ENCODE measurements around the gene APCDD1. TPM values are rescaled to one million over a fixed set of nuclear protein-coding genes. Genes with fewer than 3 reads are reported as not detected.

Gene APCDD1
- total and polyA plus RNA-seq, 2 of the 8 experiments (the other 6 are each of a cell fraction or from before 2014, with no cell fraction given) = 2.6 to 3.6 TPM

DNA sequence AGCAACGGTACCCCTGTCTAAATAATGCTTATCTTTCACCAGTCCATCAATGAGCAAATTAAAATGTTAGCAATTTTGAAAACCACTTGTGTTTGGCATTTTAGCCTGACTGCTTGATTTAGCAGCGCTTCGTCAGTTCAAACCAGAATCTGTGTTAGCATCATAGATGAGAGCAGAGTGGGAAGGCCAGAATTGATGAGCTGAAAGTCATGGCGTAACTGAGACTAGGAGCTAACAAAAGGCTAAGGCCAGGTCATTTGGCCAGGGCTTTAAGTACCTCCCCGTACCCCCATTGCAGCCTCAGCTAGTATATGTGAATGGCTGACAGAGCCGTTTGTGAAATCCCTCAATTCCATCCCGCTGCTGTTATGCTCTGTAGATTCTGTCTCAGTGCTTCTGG lies 16.0 kb downstream of the APCDD1 start:
- WGBS, 2 experiments (ENCODE audit: extremely low coverage in 1 of 2, insufficient coverage in 1 of 2, insufficient read length in 1 of 2, insufficient replicate concordance in 2 of 2, low coverage in 1 of 2, low lambda C conversion rate in 2 of 2, missing lambda C conversion rate in 1 of 2) = 92% methylated on average over 7 of the region's 7 CpGs; no CpG with 5 or more reads in 1 of the 2 experiments
- CTCF ChIA-PET (ENCODE audit: partially characterized antibody) = interaction anchor here (0.7 kb wide), 1 partner anchor 13 kb away, joined by 3 read pairs; no protein-coding TSS in a partner anchor
- H3K27ac ChIP-seq (ENCODE audit: low read depth, low read length) = no peak overlapping the region
- H3K79me1 ChIP-seq (ENCODE audit: low read depth, low read length) = no peaks in the 10 kb centered on the region
- H3K56ac ChIP-seq (replicated peaks; ENCODE audit: insufficient read length, low read depth, low read length) = no peak overlapping the region
- no peak overlapping the region for H2BK15ac ChIP-seq (ENCODE audit: low read length)
- H2BK12ac ChIP-seq (ENCODE audit: low read depth, low read length) = no peak overlapping the region
- H3K4me2 ChIP-seq (ENCODE audit: insufficient read depth in 1 of 2, low read depth in 2 of 2, low read length in 2 of 2) = no peak overlapping the region
- no peak overlapping the region for H2BK120ac ChIP-seq (replicated peaks; ENCODE audit: low read depth, low read length)
- POLR2A ChIA-PET (ENCODE audit: partially characterized antibody) = no interaction called here
- FAIRE-seq = no peak
- no peak overlapping the region for H4K5ac ChIP-seq (ENCODE audit: insufficient read length, low read depth, low read length)
- H3K4me1 ChIP-seq (replicated peaks in 1 of 4; ENCODE audit: control insufficient read depth in 3 of 4, insufficient read depth in 4 of 4, low read length in 3 of 4) = peaks cover 0 to 3% (median 0%) of the 10 kb centered on the region in 4 experiments; a peak in 1 of 7 replicates
- H3K36me3 ChIP-seq (ENCODE audit: control insufficient read depth in 2 of 4, insufficient read depth in 4 of 4, low read length in 3 of 4) = no peaks in the 10 kb centered on the region
- no peak overlapping the region for H3K9ac ChIP-seq (replicated peaks in 1 of 4; ENCODE audit: extremely low read depth in 1 of 4, low read depth in 3 of 4, low read length in 3 of 4)
- no peak overlapping the region for H3K14ac ChIP-seq (ENCODE audit: insufficient read length)
- H3K23ac ChIP-seq (ENCODE audit: insufficient read length) = no peak overlapping the region
- H2AK5ac ChIP-seq (ENCODE audit: low read depth, low read length) = no peak overlapping the region
- H3K18ac ChIP-seq (ENCODE audit: extremely low read depth, low read length) = no peak overlapping the region
- no peak overlapping the region for H2AFZ ChIP-seq (ENCODE audit: low read length)
- no peaks in the 10 kb centered on the region for H3K79me2 ChIP-seq (ENCODE audit: control insufficient read depth in 1 of 2, insufficient read depth in 2 of 2, low read length in 2 of 2)
- no peaks in the 10 kb centered on the region; a peak in 1 of 4 replicates for H3K9me3 ChIP-seq (ENCODE audit: insufficient read depth in 2 of 2, low read depth in 1 of 2, low read length in 1 of 2)
- H4K8ac ChIP-seq (ENCODE audit: extremely low read depth, insufficient read depth, low read length) = no peak overlapping the region
- H3K4me3 ChIP-seq (ENCODE audit: extremely low read depth in 1 of 4, insufficient read depth in 2 of 4, low read depth in 3 of 4, low read length in 4 of 4) = no peak overlapping the region
- H3K23me2 ChIP-seq (ENCODE audit: low read depth, low read length) = no peaks in the 10 kb centered on the region
- no peak overlapping the region for H4K91ac ChIP-seq (replicated peaks; ENCODE audit: insufficient read length, low read length)
- H3K4ac ChIP-seq (replicated peaks; ENCODE audit: insufficient read length, low read depth, low read length) = no peak overlapping the region
- no peak overlapping the region for H2BK20ac ChIP-seq (ENCODE audit: low read length)
- H2BK5ac ChIP-seq (ENCODE audit: low read depth, low read length) = no peak overlapping the region
- DNase-seq (ENCODE audit: low read depth in 1 of 2, low spot score in 2 of 2) = no peak
- peaks cover 0 to 3% (median 2%) of the 10 kb centered on the region in 4 experiments; a peak in 1 of 7 replicates for H3K27me3 ChIP-seq (replicated peaks in 1 of 4; ENCODE audit: control insufficient read depth in 3 of 4, extremely low read depth in 1 of 4, insufficient read depth in 3 of 4, low read length in 3 of 4)
- H4K20me1 ChIP-seq (replicated peaks in 1 of 2; ENCODE audit: control insufficient read depth in 1 of 2, insufficient read depth in 2 of 2, low read length in 2 of 2) = no peaks in the 10 kb centered on the region
- TF ChIP-seq, protein P1, sequence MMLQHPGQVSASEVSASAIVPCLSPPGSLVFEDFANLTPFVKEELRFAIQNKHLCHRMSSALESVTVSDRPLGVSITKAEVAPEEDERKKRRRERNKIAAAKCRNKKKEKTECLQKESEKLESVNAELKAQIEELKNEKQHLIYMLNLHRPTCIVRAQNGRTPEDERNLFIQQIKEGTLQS (IDR thresholded peaks at IDR 0.05; ENCODE audit: insufficient read depth, low read depth, low read length) = no peak
- no peak for TF ChIP-seq TAF1 (IDR thresholded peaks at IDR 0.05; ENCODE audit: low read depth, low read length)
- no peak for TF ChIP-seq TCF12 (IDR thresholded peaks at IDR 0.05; ENCODE audit: low read depth, low read length)
- TF ChIP-seq GTF2F1 (IDR thresholded peaks at IDR 0.05; ENCODE audit: borderline replicate concordance, low read depth, low read length) = no peak
- TF ChIP-seq SRF (IDR thresholded peaks at IDR 0.05; ENCODE audit: low read depth, low read length) = no peak
- TF ChIP-seq ZNF274 (IDR thresholded peaks at IDR 0.05; ENCODE audit: borderline replicate concordance, extremely low read depth, low read length) = no peak
- TF ChIP-seq JUN (IDR thresholded peaks at IDR 0.05; ENCODE audit: low read depth, low read length) = no peak
- TF ChIP-seq YY1 (IDR thresholded peaks at IDR 0.05; ENCODE audit: low read depth, low read length) = no peak
- TF ChIP-seq JUND (IDR thresholded peaks at IDR 0.05; ENCODE audit: low read length) = no peak
- no peak for TF ChIP-seq HDAC6 (IDR thresholded peaks at IDR 0.05; ENCODE audit: low read depth, low read length)
- TF ChIP-seq, protein P2, sequence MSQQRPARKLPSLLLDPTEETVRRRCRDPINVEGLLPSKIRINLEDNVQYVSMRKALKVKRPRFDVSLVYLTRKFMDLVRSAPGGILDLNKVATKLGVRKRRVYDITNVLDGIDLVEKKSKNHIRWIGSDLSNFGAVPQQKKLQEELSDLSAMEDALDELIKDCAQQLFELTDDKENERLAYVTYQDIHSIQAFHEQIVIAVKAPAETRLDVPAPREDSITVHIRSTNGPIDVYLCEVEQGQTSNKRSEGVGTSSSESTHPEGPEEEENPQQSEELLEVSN (IDR thresholded peaks at IDR 0.05) = no peak
- TF ChIP-seq EZH2 (IDR thresholded peaks at IDR 0.05; ENCODE audit: low read depth, low read length, severe bottlenecking) = no peak
- TF ChIP-seq FOSL1 (IDR thresholded peaks at IDR 0.05; ENCODE audit: insufficient read depth, low read depth, low read length) = no peak

All from H1 (cell line).